Neural progenitor cell (in vitro differentiated cells): ENCODE data around the gene SLC25A52.

Experiments
- EZH2 ChIP-seq: fragments of 200-600 bp; sonication (generic); IDR thresholded peaks from 2 replicates; pipeline ENCODE4 v1.6.1; 2017; ENCODE audit warnings: antibody characterized with exemption, mild to moderate bottlenecking, moderate library complexity
- TF ChIP-seq, protein P1 (sequence below): fragments of 200-600 bp; sonication (generic); IDR thresholded peaks from 2 replicates; pipeline ENCODE4 v1.5.1; 2017; ENCODE audit warnings: antibody characterized with exemption, mild to moderate bottlenecking

DNA sequence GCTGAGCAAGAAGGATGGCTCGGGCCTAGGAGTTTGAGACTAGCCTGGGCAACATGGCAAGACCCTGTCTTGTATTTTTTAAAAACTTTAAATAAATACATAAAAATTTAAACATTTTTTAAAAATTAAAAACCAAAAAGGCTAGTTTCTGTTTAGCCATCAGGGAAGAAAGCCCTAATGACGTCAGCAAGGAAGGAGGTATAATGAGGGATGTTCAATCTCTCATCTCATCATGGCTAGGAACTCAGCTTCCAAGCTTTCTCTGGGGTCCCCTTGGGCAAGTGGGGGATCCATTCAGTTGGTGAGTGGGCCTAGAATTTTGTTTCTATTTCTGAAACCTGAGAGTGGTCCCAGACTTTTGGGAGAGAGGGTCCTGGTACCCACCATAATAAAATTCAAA is 35.1 kb upstream of the SLC25A52 start:
- TF ChIP-seq, protein P1, sequence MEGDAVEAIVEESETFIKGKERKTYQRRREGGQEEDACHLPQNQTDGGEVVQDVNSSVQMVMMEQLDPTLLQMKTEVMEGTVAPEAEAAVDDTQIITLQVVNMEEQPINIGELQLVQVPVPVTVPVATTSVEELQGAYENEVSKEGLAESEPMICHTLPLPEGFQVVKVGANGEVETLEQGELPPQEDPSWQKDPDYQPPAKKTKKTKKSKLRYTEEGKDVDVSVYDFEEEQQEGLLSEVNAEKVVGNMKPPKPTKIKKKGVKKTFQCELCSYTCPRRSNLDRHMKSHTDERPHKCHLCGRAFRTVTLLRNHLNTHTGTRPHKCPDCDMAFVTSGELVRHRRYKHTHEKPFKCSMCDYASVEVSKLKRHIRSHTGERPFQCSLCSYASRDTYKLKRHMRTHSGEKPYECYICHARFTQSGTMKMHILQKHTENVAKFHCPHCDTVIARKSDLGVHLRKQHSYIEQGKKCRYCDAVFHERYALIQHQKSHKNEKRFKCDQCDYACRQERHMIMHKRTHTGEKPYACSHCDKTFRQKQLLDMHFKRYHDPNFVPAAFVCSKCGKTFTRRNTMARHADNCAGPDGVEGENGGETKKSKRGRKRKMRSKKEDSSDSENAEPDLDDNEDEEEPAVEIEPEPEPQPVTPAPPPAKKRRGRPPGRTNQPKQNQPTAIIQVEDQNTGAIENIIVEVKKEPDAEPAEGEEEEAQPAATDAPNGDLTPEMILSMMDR, result no peak
- no peak for TF ChIP-seq EZH2
